Liver (tissue), 9 donors: ENCODE measurements around the gene ZBP1. TPM values are rescaled to one million over a fixed set of nuclear protein-coding genes. Genes with fewer than 3 reads are reported as not detected.

Experiments
- DNase-seq: peaks from one replicate; pipeline ENCODE4 v3.0.0-alpha.2; 2017; ENCODE audit warnings: low spot score
- H3K27ac ChIP-seq, 2 donors: one replicate each; pipeline ENCODE4 v1.7.0; 2013; ENCODE audit warnings: inconsistent platforms in 2 of 2, low read length in 2 of 2, control low read depth in 1 of 2, low read depth in 1 of 2, mild to moderate bottlenecking in 1 of 2
- H3K27me3 ChIP-seq, 4 donors: one replicate each; pipeline versions ENCODE4 v1.6.1 to v1.7.0; 2013; ENCODE audit warnings: low read length in 3 of 4, inconsistent platforms in 1 of 4, mild to moderate bottlenecking in 1 of 4, moderate library complexity in 1 of 4; ENCODE audit not compliant: control insufficient read depth in 4 of 4, insufficient read depth in 4 of 4
- H3K36me3 ChIP-seq, 4 donors: one replicate each; pipeline versions ENCODE4 v1.6.1 to v1.7.0; 2013; ENCODE audit warnings: low read length in 3 of 4, mild to moderate bottlenecking in 3 of 4, low read depth in 1 of 4, moderate library complexity in 1 of 4; ENCODE audit not compliant: control insufficient read depth in 4 of 4, insufficient read depth in 3 of 4
- H3K4me1 ChIP-seq, 4 donors: one replicate each; pipeline versions ENCODE4 v1.6.1 to v1.7.0; 2013; ENCODE audit warnings: low read length in 3 of 4, mild to moderate bottlenecking in 3 of 4, moderate library complexity in 1 of 4; ENCODE audit not compliant: control insufficient read depth in 4 of 4, insufficient read depth in 4 of 4
- H3K4me3 ChIP-seq, 3 donors: one replicate each; pipeline versions ENCODE4 v1.6.1 to v1.7.0; 2013; ENCODE audit warnings: low read length in 3 of 3, control low read depth in 1 of 3, low read depth in 1 of 3, mild to moderate bottlenecking in 1 of 3
- H3K9ac ChIP-seq, 2 donors: one replicate each; pipeline ENCODE4 v1.7.0; 2013; ENCODE audit warnings: low read length in 2 of 2, mild to moderate bottlenecking in 2 of 2, moderate library complexity in 2 of 2, control low read depth in 1 of 2, low read depth in 1 of 2
- H3K9me3 ChIP-seq, 4 donors: one replicate each; pipeline versions ENCODE4 v1.6.1 to v1.7.0; 2013; ENCODE audit warnings: low read length in 3 of 4; ENCODE audit not compliant: control insufficient read depth in 4 of 4
- ATF3 ChIP-seq: IDR thresholded peaks from 2 replicates; pipeline ENCODE4 v1.6.1; 2016; ENCODE audit warnings: antibody characterized with exemption
- CTCF ChIP-seq: fragments of 150-350 bp; IDR thresholded peaks from 2 replicates; pipeline ENCODE4 v1.5.1; 2017; ENCODE audit warnings: improper control_type of control experiment, low read depth, low read length; ENCODE audit not compliant: missing input control
- EGR1 ChIP-seq, 2 donors: IDR thresholded peaks; 2 replicates each; pipeline ENCODE4 v1.6.1; 2016 to 2018; ENCODE audit warnings: antibody characterized with exemption in 2 of 2, low read depth in 2 of 2
- FOXA1 ChIP-seq: IDR thresholded peaks from 2 replicates; pipeline ENCODE4 v1.6.1; 2016; ENCODE audit warnings: antibody characterized with exemption
- FOXA2 ChIP-seq: IDR thresholded peaks from 2 replicates; pipeline ENCODE4 v1.6.1; 2016; ENCODE audit warnings: antibody characterized with exemption
- GABPA ChIP-seq, 2 donors: IDR thresholded peaks in 1 of 2; conservative IDR thresholded peaks in 1 of 2; 2 replicates each; pipeline ENCODE4 v1.6.1; 2016; ENCODE audit warnings: antibody characterized with exemption in 2 of 2, mild to moderate bottlenecking in 1 of 2, moderate library complexity in 1 of 2
- HNF4A ChIP-seq, 2 donors: conservative IDR thresholded peaks; 2 replicates each; pipeline ENCODE4 v1.6.1; 2016; ENCODE audit warnings: antibody characterized with exemption in 2 of 2, mild to moderate bottlenecking in 2 of 2
- HNF4G ChIP-seq: IDR thresholded peaks from 2 replicates; pipeline ENCODE4 v1.6.1; 2016; ENCODE audit warnings: antibody characterized with exemption
- JUND ChIP-seq, 2 donors: IDR thresholded peaks; 2 replicates each; pipeline ENCODE4 v1.6.1; 2016; ENCODE audit warnings: antibody characterized with exemption in 2 of 2
- NR2F2 ChIP-seq: IDR thresholded peaks from 2 replicates; pipeline ENCODE4 v1.6.1; 2016; ENCODE audit warnings: antibody characterized with exemption
- RAD21 ChIP-seq, 2 donors: IDR thresholded peaks; 2 replicates each; pipeline ENCODE4 v1.6.1; 2016; ENCODE audit warnings: antibody characterized with exemption in 2 of 2, mild to moderate bottlenecking in 2 of 2
- RXRA ChIP-seq, 2 donors: IDR thresholded peaks; 2 replicates each; pipeline ENCODE4 v1.6.1; 2017 to 2018; ENCODE audit warnings: antibody characterized with exemption in 2 of 2, mild to moderate bottlenecking in 1 of 2
- SP1 ChIP-seq: IDR thresholded peaks from 2 replicates; pipeline ENCODE4 v1.6.1; 2018; ENCODE audit warnings: antibody characterized with exemption, mild to moderate bottlenecking
- TAF1 ChIP-seq: conservative IDR thresholded peaks from 2 replicates; pipeline ENCODE4 v1.6.1; 2016; ENCODE audit warnings: antibody characterized with exemption, mild to moderate bottlenecking
- YY1 ChIP-seq: IDR thresholded peaks from 2 replicates; pipeline ENCODE4 v1.6.1; 2016; ENCODE audit warnings: antibody characterized with exemption, mild to moderate bottlenecking
- ZBTB33 ChIP-seq: IDR thresholded peaks from 2 replicates; pipeline ENCODE4 v1.6.1; 2016; ENCODE audit warnings: antibody characterized with exemption
- WGBS: extraction: QIAGEN DNeasy Blood & Tissue Kit; methylation state at CpG from one replicate; pipeline ENCODE4 v1.1.7; 2013; 5-methylcytosine and 5-hydroxymethylcytosine counted together
- polyA plus RNA-seq, 2 donors: library from polyadenylated mRNA; stranded (reverse) in 1 of 2; unstranded in 1 of 2; fragments of 200-250 nt in 1 of 2; fragments of >200 nt in 1 of 2; fragmentation: Nextera tagmentation in 1 of 2; extraction: Ambion mirVana in 1 of 2; gene quantifications; one replicate each; pipeline versions ENCODE4 v1.2.1 to v1.2.3, GENCODE V29; 2013 to 2015
- total RNA-seq, 2 donors: library from RNA; depleted of rRNA; stranded (reverse); fragments of >200 nt; gene quantifications; one replicate each; pipeline ENCODE4 v1.2.3, GENCODE V29; 2014
- TF ChIP-seq, protein P1 (sequence below): IDR thresholded peaks from 2 replicates; pipeline ENCODE4 v1.6.1; 2016; ENCODE audit warnings: antibody characterized with exemption
- donor health status: healthy.
- donor health status: healthy.
- donor health status: healthy.
- donor health status: healthy.
- donor health status: healthy.

ZBP1 gene
- total and polyA plus RNA-seq, 4 donors = 0.06 to 0.42 (median 0.13) TPM

GRCh38 chr20:57620999-57621398 lies 773 bp upstream of the ZBP1 start:
- Histone ChIP-seq H3K9ac (no peak overlapping the region), H3K36me3 (no peaks in the 10 kb centered on the region), H3K4me3 (no peak overlapping the region), H3K4me1 (no peaks in the 10 kb centered on the region), H3K27ac (no peak overlapping the region), H3K27me3 (no peaks in the 10 kb centered on the region), H3K9me3 (peaks cover 0 to 12% (median 7%) of the 10 kb centered on the region in 4 donors)
- WGBS = 70% methylated on average over 11 of the region's 11 CpGs
- no peak for TF ChIP-seq FOXA2
- TF ChIP-seq NR2F2 = no peak
- no peak for TF ChIP-seq ATF3
- TF ChIP-seq RAD21 (IDR thresholded peaks at IDR 0.05) = no peak
- no peak for TF ChIP-seq RXRA (IDR thresholded peaks at IDR 0.05)
- no peak for TF ChIP-seq FOXA1
- no peak for TF ChIP-seq HNF4A (conservative IDR thresholded peaks at IDR 0.05)
- TF ChIP-seq, protein P1, sequence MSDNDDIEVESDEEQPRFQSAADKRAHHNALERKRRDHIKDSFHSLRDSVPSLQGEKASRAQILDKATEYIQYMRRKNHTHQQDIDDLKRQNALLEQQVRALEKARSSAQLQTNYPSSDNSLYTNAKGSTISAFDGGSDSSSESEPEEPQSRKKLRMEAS = no peak
- no peak for TF ChIP-seq ZBTB33
- TF ChIP-seq SP1 = no peak
- no peak for TF ChIP-seq TAF1
- TF ChIP-seq JUND (IDR thresholded peaks at IDR 0.05) = no peak
- TF ChIP-seq CTCF = no peak
- TF ChIP-seq HNF4G = no peak
- TF ChIP-seq GABPA (IDR thresholded peaks at IDR 0.05 in 1 of 2, conservative IDR thresholded peaks at IDR 0.05 in 1 of 2) = no peak
- no peak for TF ChIP-seq YY1
- no peak for TF ChIP-seq EGR1 (IDR thresholded peaks at IDR 0.05; ENCODE audit: low read depth in 2 of 2)
- no peak for DNase-seq

GRCh38 chr20:57619051-57619831 lies 985 bp downstream of the ZBP1 start:
- Histone ChIP-seq H3K4me3 (no peak overlapping the region), H3K9me3 (peaks cover 0 to 2% (median 0%) of the 10 kb centered on the region in 4 donors), H3K36me3 (no peaks in the 10 kb centered on the region), H3K4me1 (no peaks in the 10 kb centered on the region), H3K27me3 (no peaks in the 10 kb centered on the region), H3K27ac (peak overlapping the region; percentile 10 to 39), H3K9ac (no peak overlapping the region)
- TF ChIP-seq FOXA1 (no peak), CTCF (no peak), JUND (IDR thresholded peaks at IDR 0.05) (no peak), NR2F2 (no peak), ATF3 (no peak), FOXA2 (no peak), HNF4A (conservative IDR thresholded peaks at IDR 0.05) (no peak), GABPA (IDR thresholded peaks at IDR 0.05 in 1 of 2, conservative IDR thresholded peaks at IDR 0.05 in 1 of 2) (no peak)
- TF ChIP-seq, protein P1 = no peak
- WGBS = 64% methylated on average over 19 of the region's 19 CpGs
- DNase-seq = no peak
